Measurements from ENCODE around the gene PRKAG3.
A peak's percentile ranks its signal among the peaks of the same experiment; 100 is the strongest.

DNA sequence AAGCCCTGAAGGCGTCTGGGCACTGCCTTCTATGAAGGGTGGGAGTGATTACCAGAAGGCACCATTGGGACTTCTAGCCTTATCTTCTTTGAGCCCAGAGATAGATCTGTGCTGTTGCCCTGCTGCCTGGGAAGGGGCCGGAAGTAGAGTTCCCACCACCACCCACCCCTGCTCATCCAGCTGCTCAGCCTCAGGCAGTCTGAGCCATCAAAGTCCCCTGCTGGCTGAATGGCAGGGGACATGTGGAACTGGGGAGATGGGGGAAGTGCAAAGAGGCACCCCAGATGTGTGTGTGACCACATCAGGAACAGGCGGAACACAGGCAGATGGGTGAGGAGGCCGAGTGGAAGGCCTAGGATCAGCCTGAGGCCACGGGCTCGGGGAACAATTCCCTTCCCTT is 45.7 kb upstream of the PRKAG3 start:
- no peak for TF ChIP-seq EZH2 (IDR thresholded peaks at IDR 0.05; ENCODE audit: borderline replicate concordance, low read depth, low read length, severe bottlenecking)
- TF ChIP-seq, protein P1, sequence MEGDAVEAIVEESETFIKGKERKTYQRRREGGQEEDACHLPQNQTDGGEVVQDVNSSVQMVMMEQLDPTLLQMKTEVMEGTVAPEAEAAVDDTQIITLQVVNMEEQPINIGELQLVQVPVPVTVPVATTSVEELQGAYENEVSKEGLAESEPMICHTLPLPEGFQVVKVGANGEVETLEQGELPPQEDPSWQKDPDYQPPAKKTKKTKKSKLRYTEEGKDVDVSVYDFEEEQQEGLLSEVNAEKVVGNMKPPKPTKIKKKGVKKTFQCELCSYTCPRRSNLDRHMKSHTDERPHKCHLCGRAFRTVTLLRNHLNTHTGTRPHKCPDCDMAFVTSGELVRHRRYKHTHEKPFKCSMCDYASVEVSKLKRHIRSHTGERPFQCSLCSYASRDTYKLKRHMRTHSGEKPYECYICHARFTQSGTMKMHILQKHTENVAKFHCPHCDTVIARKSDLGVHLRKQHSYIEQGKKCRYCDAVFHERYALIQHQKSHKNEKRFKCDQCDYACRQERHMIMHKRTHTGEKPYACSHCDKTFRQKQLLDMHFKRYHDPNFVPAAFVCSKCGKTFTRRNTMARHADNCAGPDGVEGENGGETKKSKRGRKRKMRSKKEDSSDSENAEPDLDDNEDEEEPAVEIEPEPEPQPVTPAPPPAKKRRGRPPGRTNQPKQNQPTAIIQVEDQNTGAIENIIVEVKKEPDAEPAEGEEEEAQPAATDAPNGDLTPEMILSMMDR (IDR thresholded peaks at IDR 0.05; ENCODE audit: borderline replicate concordance, extremely low read depth, low read length, poor library complexity, severe bottlenecking): peak; percentile 32
